ENCODE measurements around the gene HSPB6. TPM values are rescaled to one million over a fixed set of nuclear protein-coding genes. Genes with fewer than 3 reads are reported as not detected.
A peak's percentile ranks its signal among the peaks of the same experiment; 100 is the strongest.

HSPB6 gene
- total and polyA plus RNA-seq, 2 of the 8 experiments (the other 6 are each of a cell fraction or from before 2014, with no cell fraction given): 0.91 TPM; not detected in 1

GRCh38 chr19:35716801-35717664 lies 39.8 kb downstream of the HSPB6 start (continued):
- TF ChIP-seq SIX5 (IDR thresholded peaks at IDR 0.05; ENCODE audit: low read depth, low read length): peak; percentile 92
- TF ChIP-seq NANOG (IDR thresholded peaks at IDR 0.05; ENCODE audit: insufficient read depth, low read depth, low read length, poor library complexity, severe bottlenecking): peak; percentile 70
- 0 out of 2 replicates have a peak, but pooled peaks have one; percentile 71 for TF ChIP-seq KDM5A (IDR thresholded peaks at IDR 0.05; ENCODE audit: low read length)
- no peak for TF ChIP-seq KDM1A (IDR thresholded peaks at IDR 0.05; ENCODE audit: borderline replicate concordance, low read length)
- peak; percentile 83 to 87; a peak in 2 of 4 replicates for TF ChIP-seq SIN3A (conservative IDR thresholded peaks at IDR 0.05 in 1 of 2, IDR thresholded peaks at IDR 0.05 in 1 of 2; ENCODE audit: low read depth in 1 of 2, low read length in 2 of 2)
- peak; percentile 22; the same call in 1 of the 2 replicates for TF ChIP-seq ATF3 (IDR thresholded peaks at IDR 0.05; ENCODE audit: insufficient read depth, low read depth, low read length)
- TF ChIP-seq SP1 (IDR thresholded peaks at IDR 0.05; ENCODE audit: low read depth, low read length): peak; percentile 71

Data from H1 (cell line).